A673 (cell line): ENCODE data around the gene ANKHD1.

Experiments
- CTCF ChIP-seq: fragments of 300-800, 200-600 bp; sonication (generic); conservative IDR thresholded peaks from 2 replicates; pipeline ENCODE4 v1.5.1; 2017; ENCODE audit warnings: low read depth, mild to moderate bottlenecking, antibody characterized with exemption, low read length, moderate library complexity, mixed read lengths
- EZH2 ChIP-seq: fragments of 200-600 bp; sonication (generic); IDR thresholded peaks from 2 replicates; pipeline ENCODE4 v1.6.1; 2017; ENCODE audit warnings: borderline replicate concordance, low read depth, mild to moderate bottlenecking, mixed read lengths, antibody characterized with exemption, low read length; ENCODE audit not compliant: poor library complexity, severe bottlenecking

GRCh38 chr5:140549237-140550144, 147.9 kb downstream of the ANKHD1 start:
- no peak for TF ChIP-seq CTCF
- TF ChIP-seq EZH2 = no peak
